Non-pigmented ciliary epithelial cell (primary cell): ENCODE results near the gene CFAP97D2.
"Not testable (repeated sequence)": the region's sequence is repeated elsewhere in the genome, so short reads cannot be mapped to it uniquely, and the experiment has no call there.

ENCODE experiments used
- DNase-seq: peaks from one replicate; pipeline ENCODE4 v3.0.0-alpha.2; 2010; ENCODE audit warnings: low read depth

Gene CFAP97D2

GRCh38 chr13:114143806-114144605, 35.1 kb upstream of the CFAP97D2 start:
- DNase-seq = no peak

- no peak for DNase-seq
Observed at GRCh38 chr13:114144606-114145244, 34.3 kb upstream of the CFAP97D2 start.

GRCh38 chr13:114145256-114145655, 33.8 kb upstream of the CFAP97D2 start:
- DNase-seq = no peak

- DNase-seq = no peak
Observed at GRCh38 chr13:114145722-114146121, 33.3 kb upstream of the CFAP97D2 start.

GRCh38 chr13:114146173-114146572, 32.9 kb upstream of the CFAP97D2 start:
- no peak for DNase-seq

GRCh38 chr13:114146629-114147028, 32.4 kb upstream of the CFAP97D2 start:
- no peak for DNase-seq

GRCh38 chr13:114147803-114148520, 31.1 kb upstream of the CFAP97D2 start:
- no peak for DNase-seq

GRCh38 chr13:114148521-114148855, 30.6 kb upstream of the CFAP97D2 start:
- no peak for DNase-seq

GRCh38 chr13:114148886-114149285, 30.2 kb upstream of the CFAP97D2 start:
- DNase-seq = not testable (repeated sequence)

- no peak for DNase-seq
Observed at GRCh38 chr13:114149774-114150740, 29.0 kb upstream of the CFAP97D2 start.

- no peak for DNase-seq
Observed at GRCh38 chr13:114151031-114151430, 28.0 kb upstream of the CFAP97D2 start.

GRCh38 chr13:114151565-114152284, 27.3 kb upstream of the CFAP97D2 start:
- no peak for DNase-seq

GRCh38 chr13:114152285-114152645, 26.8 kb upstream of the CFAP97D2 start:
- DNase-seq = no peak

GRCh38 chr13:114152831-114153371, 26.2 kb upstream of the CFAP97D2 start:
- DNase-seq = no peak

- DNase-seq = no peak
Observed at GRCh38 chr13:114153485-114154080, 25.5 kb upstream of the CFAP97D2 start.

GRCh38 chr13:114154476-114154875, 24.6 kb upstream of the CFAP97D2 start:
- DNase-seq = no peak

- DNase-seq = no peak
Observed at GRCh38 chr13:114155320-114155719, 23.7 kb upstream of the CFAP97D2 start.

GRCh38 chr13:114155926-114156883, 22.9 kb upstream of the CFAP97D2 start:
- DNase-seq = no peak

GRCh38 chr13:114157869-114158495, 21.1 kb upstream of the CFAP97D2 start:
- no peak for DNase-seq
